ENCODE data around the gene SLC9A9. TPM values are rescaled to one million over a fixed set of nuclear protein-coding genes. Genes with fewer than 3 reads are reported as not detected.

The SLC9A9 gene
- total and polyA plus RNA-seq, 10 of the 15 experiments (the other 5 are each of a cell fraction or from before 2014, with no cell fraction given) = 3.5 to 14.2 (median 9.3) TPM

DNA sequence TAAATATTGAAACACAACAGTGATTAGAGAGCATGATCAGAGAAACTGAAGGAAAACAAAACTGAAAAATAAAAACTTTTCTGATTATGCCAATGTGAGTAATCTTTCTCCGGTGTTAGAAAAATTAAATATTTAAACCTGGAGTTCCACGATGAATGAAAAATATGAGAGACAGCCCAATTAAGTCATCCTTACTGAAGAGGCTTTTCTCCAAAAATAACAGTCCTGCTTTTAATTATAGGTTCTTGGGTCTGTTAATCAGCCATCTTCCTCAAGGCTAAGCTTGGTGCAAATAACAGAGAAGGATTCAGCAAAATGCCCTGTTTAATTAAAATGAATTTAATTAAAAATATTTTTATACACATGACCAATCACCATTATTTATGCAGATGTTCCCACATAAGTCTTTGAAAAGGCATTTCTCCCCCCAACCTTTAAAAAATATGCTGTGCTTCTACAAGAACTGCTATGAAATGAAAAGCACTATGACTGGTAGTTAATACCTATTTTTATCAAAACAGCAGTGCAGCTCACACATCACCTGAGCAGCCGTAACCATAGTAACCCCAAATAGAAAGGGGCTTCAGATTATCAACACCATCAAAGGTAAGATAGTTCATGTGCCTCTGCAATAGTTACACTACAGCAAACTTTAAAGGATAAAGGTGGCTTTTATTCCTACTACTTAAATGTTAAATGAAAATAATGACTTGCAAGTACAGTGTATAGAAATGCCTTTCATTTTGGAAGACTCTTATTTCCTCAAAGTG lies 175.7 kb downstream of the SLC9A9 start:
- H3K79me2 ChIP-seq (ENCODE audit: control insufficient read depth, insufficient read depth, low read length) = no peaks in the 10 kb centered on the region
- intact Hi-C loops (cut with micrococcal nuclease; ENCODE audit: unreplicated experiment) (loop anchor here (5.0 kb wide), 1 partner anchor 135 kb away; no protein-coding TSS in a partner anchor), in situ Hi-C loops (cut with MboI) (loop anchor here (5.0 kb wide), 1 partner anchor 550 kb away; no protein-coding TSS in a partner anchor)
- H2AFZ ChIP-seq (ENCODE audit: control insufficient read depth, low read depth, low read length) = no peak overlapping the region
- CTCF ChIA-PET = interaction anchor here (3.3 kb wide), 1 partner anchor 28 kb away, joined by 27 read pairs; no protein-coding TSS in a partner anchor
- no peak overlapping the region for H3K9ac ChIP-seq (ENCODE audit: control insufficient read depth, insufficient read depth, low read length)
- no peak overlapping the region for H3K4me2 ChIP-seq (ENCODE audit: control insufficient read depth, insufficient read depth)
- H3K4me1 ChIP-seq (ENCODE audit: control insufficient read depth, insufficient read depth, low read length) = peaks cover 17% of the 10 kb centered on the region
- no TSS peak for BruUV-seq (replicated peaks)
- ATAC-seq = no peak
- H3K36me3 ChIP-seq (ENCODE audit: control insufficient read depth in 2 of 2, insufficient read depth in 2 of 2, low read length in 1 of 2) = no peaks in the 10 kb centered on the region
- H3K9me3 ChIP-seq (replicated peaks; ENCODE audit: control insufficient read depth, insufficient read depth, low read length) = peaks cover under 1% of the 10 kb centered on the region; the same call in 1 of the 3 replicates
- SMC1A ChIA-PET (ENCODE audit: uncharacterized antibody, unreplicated experiment) = interaction anchor here (2.3 kb wide), 1 partner anchor 552 kb away, joined by 10 read pairs; the partner anchor contains the start of gene CHST2
- POLR2A ChIA-PET = no interaction called here
- no peak for TF ChIP-seq ESRRA (IDR thresholded peaks at IDR 0.05; ENCODE audit: low read length)
- peak; percentile 67; the same call in 1 of the 2 replicates for TF ChIP-seq BMI1 (IDR thresholded peaks at IDR 0.05; ENCODE audit: borderline replicate concordance)
- no peak overlapping the region for H3K27ac ChIP-seq (ENCODE audit: control insufficient read depth, insufficient read depth)
- no peak for DNase-seq (ENCODE audit: low read depth, low spot score)
- 99% methylated on average over 3 of the region's 3 CpGs for WGBS (ENCODE audit: insufficient coverage, insufficient replicate concordance, low lambda C conversion rate, missing lambda C conversion rate)
- H4K20me1 ChIP-seq (ENCODE audit: control insufficient read depth, insufficient read depth) = no peaks in the 10 kb centered on the region
- RAD21 ChIA-PET (ENCODE audit: unreplicated experiment) = no interaction called here
- H3K4me3 ChIP-seq = no peak overlapping the region
- FAIRE-seq = no peak
- no peaks in the 10 kb centered on the region for H3K27me3 ChIP-seq (replicated peaks in 1 of 2; ENCODE audit: control insufficient read depth in 2 of 2, insufficient read depth in 2 of 2, low read length in 1 of 2)

- 31% methylated on average over 1 of the region's 1 CpG for WGBS (ENCODE audit: insufficient coverage, insufficient replicate concordance, low lambda C conversion rate, missing lambda C conversion rate)
- Histone ChIP-seq H3K27ac (ENCODE audit: control insufficient read depth, insufficient read depth) (no peak overlapping the region), H3K9ac (ENCODE audit: control insufficient read depth, insufficient read depth, low read length) (no peak overlapping the region), H3K79me2 (ENCODE audit: control insufficient read depth, insufficient read depth, low read length) (no peaks in the 10 kb centered on the region), H3K27me3 (replicated peaks in 1 of 2; ENCODE audit: control insufficient read depth in 2 of 2, insufficient read depth in 2 of 2, low read length in 1 of 2) (no peaks in the 10 kb centered on the region), H3K4me1 (ENCODE audit: control insufficient read depth, insufficient read depth, low read length) (peaks cover 17% of the 10 kb centered on the region), H3K9me3 (replicated peaks; ENCODE audit: control insufficient read depth, insufficient read depth, low read length) (peaks cover 2% of the 10 kb centered on the region; the same call in 1 of the 3 replicates), H4K20me1 (ENCODE audit: control insufficient read depth, insufficient read depth) (no peaks in the 10 kb centered on the region), H3K4me2 (ENCODE audit: control insufficient read depth, insufficient read depth) (no peak overlapping the region), H3K4me3 (no peak overlapping the region), H3K36me3 (ENCODE audit: control insufficient read depth in 2 of 2, insufficient read depth in 2 of 2, low read length in 1 of 2) (no peaks in the 10 kb centered on the region), H2AFZ (ENCODE audit: control insufficient read depth, low read depth, low read length) (no peak overlapping the region; the same call in 1 of the 2 replicates)
- DNase-seq (ENCODE audit: low read depth, low spot score) (no peak), FAIRE-seq (no peak), ATAC-seq (no peak)
- TF ChIP-seq POU2F2 (IDR thresholded peaks at IDR 0.05; ENCODE audit: borderline replicate concordance, low read depth, low read length) = no peak
- TF ChIP-seq CBX5 (IDR thresholded peaks at IDR 0.05; ENCODE audit: low read depth) = no peak
- no peak for TF ChIP-seq NBN (IDR thresholded peaks at IDR 0.05)
- TF ChIP-seq FOXM1 (IDR thresholded peaks at IDR 0.05; ENCODE audit: low read depth, low read length) = no peak
- CTCF ChIA-PET = interaction anchor here (0.8 to 1.2 kb wide), 3 partner anchors 23 to 178 kb away, joined by 3 to 5 read pairs (median 3); no protein-coding TSS in a partner anchor
- in situ Hi-C loops (cut with MboI) (loop anchor here (5.0 kb wide), 1 partner anchor 549 kb away; no protein-coding TSS in a partner anchor), intact Hi-C loops (cut with micrococcal nuclease; ENCODE audit: unreplicated experiment) (loop anchor here (5.0 kb wide), 1 partner anchor 134 kb away; no protein-coding TSS in a partner anchor)
- SMC1A ChIA-PET (ENCODE audit: uncharacterized antibody, unreplicated experiment) = interaction anchor here (0.6 to 1.3 kb wide), 4 partner anchors 22 to 842 kb away, joined by 3 to 7 read pairs (median 4); no protein-coding TSS in a partner anchor
- POLR2A ChIA-PET = no interaction called here
- BruUV-seq (replicated peaks) = no TSS peak
- RAD21 ChIA-PET (ENCODE audit: unreplicated experiment) = no interaction called here
These were observed 176.6 kb downstream of the SLC9A9 start for GRCh38 chr3:143671626-143672025.
